WERI-Rb-1 (cell line): ENCODE data around the gene EPHA8.

ENCODE experiments used
- DNase-seq: peaks from one replicate; pipeline ENCODE4 v3.0.0-alpha.2; 2020
- H3K27ac ChIP-seq: fragments of 250-450 bp; sonication (Bioruptor Pico); 2 replicates; pipeline ENCODE4 v1.5.1; 2020; ENCODE audit warnings: mild to moderate bottlenecking, moderate library complexity
- H3K27me3 ChIP-seq: fragments of 250-450 bp; sonication (Bioruptor Pico); 2 replicates; pipeline ENCODE4 v1.5.1; 2021; ENCODE audit warnings: mild to moderate bottlenecking, low read depth, moderate library complexity; ENCODE audit not compliant: insufficient read depth, severe bottlenecking
- H3K36me3 ChIP-seq: fragments of 250-450 bp; sonication (Bioruptor Pico); 2 replicates; pipeline ENCODE4 v1.5.1; 2020; ENCODE audit warnings: mild to moderate bottlenecking, moderate library complexity
- H3K4me3 ChIP-seq: 2 replicates; pipeline ENCODE4 v1.5.1; 2011; ENCODE audit warnings: low read depth, mild to moderate bottlenecking, control low read depth, low read length
- H3K9me3 ChIP-seq: fragments of 250-450 bp; sonication (Bioruptor Pico); 2 replicates; pipeline ENCODE4 v1.5.1; 2021; ENCODE audit warnings: mild to moderate bottlenecking, moderate library complexity; ENCODE audit not compliant: severe bottlenecking
- TF ChIP-seq, protein P1 (sequence below): IDR thresholded peaks from 2 replicates; pipeline ENCODE4 v1.5.1; 2011; ENCODE audit warnings: low read depth, mild to moderate bottlenecking, control low read depth, inconsistent platforms, low read length

Gene EPHA8

DNA sequence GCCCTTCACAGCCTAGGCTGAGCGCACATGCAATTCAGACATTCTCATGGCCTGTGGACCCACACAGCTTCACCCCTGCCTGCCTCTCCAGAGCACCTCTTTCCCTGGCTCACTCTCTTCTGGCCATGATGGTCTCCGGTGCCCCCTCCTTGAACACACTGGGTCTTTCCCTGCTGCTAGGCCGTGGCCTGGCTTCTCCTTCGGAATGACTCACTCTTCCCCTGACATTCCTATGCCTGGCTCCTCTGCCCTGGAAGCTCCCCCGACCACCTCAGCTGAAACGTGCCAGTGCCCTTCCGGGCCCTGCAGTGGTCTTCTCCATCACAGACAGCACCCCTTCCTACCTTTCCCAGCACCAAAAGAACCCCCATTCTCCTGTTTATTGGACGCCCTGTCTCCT, 28.3 kb downstream of the EPHA8 start:
- no peaks in the 10 kb centered on the region for H3K9me3 ChIP-seq
- TF ChIP-seq, protein P1, sequence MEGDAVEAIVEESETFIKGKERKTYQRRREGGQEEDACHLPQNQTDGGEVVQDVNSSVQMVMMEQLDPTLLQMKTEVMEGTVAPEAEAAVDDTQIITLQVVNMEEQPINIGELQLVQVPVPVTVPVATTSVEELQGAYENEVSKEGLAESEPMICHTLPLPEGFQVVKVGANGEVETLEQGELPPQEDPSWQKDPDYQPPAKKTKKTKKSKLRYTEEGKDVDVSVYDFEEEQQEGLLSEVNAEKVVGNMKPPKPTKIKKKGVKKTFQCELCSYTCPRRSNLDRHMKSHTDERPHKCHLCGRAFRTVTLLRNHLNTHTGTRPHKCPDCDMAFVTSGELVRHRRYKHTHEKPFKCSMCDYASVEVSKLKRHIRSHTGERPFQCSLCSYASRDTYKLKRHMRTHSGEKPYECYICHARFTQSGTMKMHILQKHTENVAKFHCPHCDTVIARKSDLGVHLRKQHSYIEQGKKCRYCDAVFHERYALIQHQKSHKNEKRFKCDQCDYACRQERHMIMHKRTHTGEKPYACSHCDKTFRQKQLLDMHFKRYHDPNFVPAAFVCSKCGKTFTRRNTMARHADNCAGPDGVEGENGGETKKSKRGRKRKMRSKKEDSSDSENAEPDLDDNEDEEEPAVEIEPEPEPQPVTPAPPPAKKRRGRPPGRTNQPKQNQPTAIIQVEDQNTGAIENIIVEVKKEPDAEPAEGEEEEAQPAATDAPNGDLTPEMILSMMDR, result no peak
- no peak overlapping the region for H3K27ac ChIP-seq
- H3K36me3 ChIP-seq, result no peaks in the 10 kb centered on the region; the same call in 1 of the 2 replicates
- H3K4me3 ChIP-seq, result no peak overlapping the region
- DNase-seq, result no peak
- H3K27me3 ChIP-seq, result no peaks in the 10 kb centered on the region

DNA sequence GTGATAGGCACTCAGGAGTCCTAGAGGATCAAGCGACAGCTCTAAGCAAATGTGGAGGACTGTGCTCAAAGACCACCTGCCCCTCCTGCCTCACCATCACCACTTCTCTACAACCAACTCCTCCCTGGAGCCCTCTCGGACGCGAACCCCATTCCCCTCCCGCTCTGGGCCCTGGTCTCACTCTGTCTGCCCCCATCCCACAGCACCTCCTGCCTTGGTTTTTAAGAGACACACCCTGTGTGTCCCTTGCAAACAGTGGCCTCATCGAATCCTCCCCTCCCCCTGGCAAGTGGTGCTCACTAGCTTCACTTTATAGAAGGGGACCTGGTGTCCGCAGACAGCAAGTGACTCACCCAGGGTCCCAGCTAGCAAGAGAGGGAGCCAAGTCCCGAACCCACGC, 28.8 kb downstream of the EPHA8 start:
- no peaks in the 10 kb centered on the region for H3K9me3 ChIP-seq
- H3K36me3 ChIP-seq, result no peaks in the 10 kb centered on the region; the same call in 1 of the 2 replicates
- no peak overlapping the region for H3K4me3 ChIP-seq
- TF ChIP-seq, protein P1, result no peak
- H3K27me3 ChIP-seq, result no peaks in the 10 kb centered on the region
- H3K27ac ChIP-seq, result no peak overlapping the region
- no peak for DNase-seq

DNA sequence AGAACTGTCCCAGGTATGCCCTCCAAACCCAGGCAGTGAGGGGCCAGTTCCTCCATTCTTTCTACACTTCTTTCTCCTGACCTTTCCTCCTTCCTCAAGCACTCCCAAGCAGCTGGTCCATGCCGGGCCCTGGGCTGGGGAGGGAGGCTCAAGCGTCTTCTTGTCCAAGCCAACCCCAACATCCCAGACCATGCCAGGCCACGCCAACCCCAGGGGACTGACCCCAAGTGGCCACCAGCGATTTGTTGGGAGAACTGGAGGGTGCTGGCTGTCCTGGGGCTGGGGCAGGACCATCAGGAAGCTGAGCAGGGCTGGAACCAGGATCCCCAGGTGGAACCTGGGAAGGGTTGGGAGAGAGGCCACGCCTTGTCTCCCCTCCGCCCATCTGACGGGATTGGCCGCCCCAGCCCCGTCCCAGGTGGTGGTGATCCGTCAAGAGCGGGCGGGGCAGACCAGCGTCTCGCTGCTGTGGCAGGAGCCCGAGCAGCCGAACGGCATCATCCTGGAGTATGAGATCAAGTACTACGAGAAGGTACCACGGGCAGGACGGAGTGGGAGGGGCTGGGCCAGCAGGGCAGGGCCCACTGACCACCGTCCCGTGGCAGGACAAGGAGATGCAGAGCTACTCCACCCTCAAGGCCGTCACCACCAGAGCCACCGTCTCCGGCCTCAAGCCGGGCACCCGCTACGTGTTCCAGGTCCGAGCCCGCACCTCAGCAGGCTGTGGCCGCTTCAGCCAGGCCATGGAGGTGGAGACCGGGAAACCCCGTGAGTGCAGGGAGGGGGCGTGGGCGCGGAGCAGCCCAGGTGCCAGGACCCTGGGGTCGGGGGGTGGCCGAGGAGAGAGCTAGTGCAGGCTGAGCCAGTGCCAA, 29.9 kb downstream of the EPHA8 start:
- Histone ChIP-seq H3K27ac (no peak overlapping the region), H3K36me3 (no peaks in the 10 kb centered on the region; the same call in 1 of the 2 replicates), H3K27me3 (no peaks in the 10 kb centered on the region), H3K4me3 (no peak overlapping the region), H3K9me3 (no peaks in the 10 kb centered on the region)
- TF ChIP-seq, protein P1, result no peak
- DNase-seq, result no peak

DNA sequence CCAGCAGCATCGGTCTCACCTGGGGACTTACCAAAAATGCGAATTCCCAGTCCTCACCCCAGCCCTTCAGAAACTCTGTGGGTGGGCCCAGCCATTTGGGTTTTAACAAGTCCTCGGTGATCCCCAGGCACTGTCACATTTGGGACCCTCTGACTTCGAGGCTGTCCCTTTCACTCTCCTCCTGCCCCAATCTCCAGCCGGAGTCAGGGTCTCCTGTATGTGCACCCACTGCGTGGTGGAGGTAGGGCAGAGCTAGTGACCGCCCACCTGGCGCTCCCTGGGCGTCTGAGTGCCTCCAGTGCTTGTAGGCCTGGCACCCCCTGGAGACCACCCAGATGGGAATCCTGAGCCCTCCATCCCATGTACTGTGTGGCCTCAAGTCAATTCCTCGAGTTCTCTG, 31.1 kb downstream of the EPHA8 start:
- DNase-seq, result no peak
- H3K36me3 ChIP-seq, result no peaks in the 10 kb centered on the region; the same call in 1 of the 2 replicates
- TF ChIP-seq, protein P1, result no peak
- H3K27ac ChIP-seq, result no peak overlapping the region
- no peak overlapping the region for H3K4me3 ChIP-seq
- no peaks in the 10 kb centered on the region for H3K27me3 ChIP-seq
- H3K9me3 ChIP-seq, result no peaks in the 10 kb centered on the region

DNA sequence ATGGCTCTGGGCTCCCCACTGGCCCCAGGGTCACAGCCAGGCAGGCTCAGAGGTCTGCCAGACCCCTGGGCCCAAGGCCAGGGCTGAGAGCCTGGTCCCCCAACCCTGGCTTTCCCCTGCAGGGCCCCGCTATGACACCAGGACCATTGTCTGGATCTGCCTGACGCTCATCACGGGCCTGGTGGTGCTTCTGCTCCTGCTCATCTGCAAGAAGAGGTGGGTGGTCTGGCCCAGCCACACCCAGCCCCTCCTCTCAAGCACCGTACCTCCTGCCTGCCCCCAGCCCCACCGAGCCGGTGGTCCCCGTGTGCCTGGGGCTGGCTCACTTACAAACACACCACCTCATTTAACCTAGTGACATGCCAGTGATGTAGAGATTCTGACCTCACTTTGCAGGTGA, 31.8 kb downstream of the EPHA8 start:
- DNase-seq, result no peak
- Histone ChIP-seq H3K4me3 (no peak overlapping the region), H3K9me3 (no peaks in the 10 kb centered on the region), H3K27me3 (no peaks in the 10 kb centered on the region), H3K27ac (no peak overlapping the region), H3K36me3 (no peaks in the 10 kb centered on the region; the same call in 1 of the 2 replicates)
- TF ChIP-seq, protein P1, result no peak
